HG03571 (cell line): ENCODE data around the gene LRRC15.

ENCODE experiments used
- ATAC-seq: cut with Tn5 transposase; IDR thresholded peaks from one replicate; pipeline ENCODE4 v1.9.1; 2021; ENCODE audit not compliant: unreplicated experiment

LRRC15 gene

GRCh38 chr3:194386066-194386465 lies 16.5 kb upstream of the LRRC15 start:
- ATAC-seq: no peak

- ATAC-seq: no peak
These were observed 15.0 kb upstream of the LRRC15 start for GRCh38 chr3:194384569-194385001.

- no peak for ATAC-seq
These were observed 14.6 kb upstream of the LRRC15 start for GRCh38 chr3:194384156-194384555.

- no peak for ATAC-seq
These were observed 13.9 kb upstream of the LRRC15 start for GRCh38 chr3:194383276-194383940.

- no peak for ATAC-seq
These were observed 13.3 kb upstream of the LRRC15 start for GRCh38 chr3:194382892-194383223.

GRCh38 chr3:194382196-194382891 lies 12.8 kb upstream of the LRRC15 start:
- no peak for ATAC-seq

- no peak for ATAC-seq
These were observed 11.9 kb upstream of the LRRC15 start for GRCh38 chr3:194381460-194381875.

GRCh38 chr3:194380326-194380725 lies 10.8 kb upstream of the LRRC15 start:
- no peak for ATAC-seq

GRCh38 chr3:194379651-194380050 lies 10.1 kb upstream of the LRRC15 start:
- ATAC-seq: no peak

- ATAC-seq: no peak
These were observed 9.7 kb upstream of the LRRC15 start for GRCh38 chr3:194379231-194379630.

GRCh38 chr3:194377708-194378107 lies 8.2 kb upstream of the LRRC15 start:
- no peak for ATAC-seq

- ATAC-seq: no peak
These were observed 6.7 kb upstream of the LRRC15 start for GRCh38 chr3:194376241-194376560.

- ATAC-seq: no peak
These were observed 6.1 kb upstream of the LRRC15 start for GRCh38 chr3:194375473-194376240.

GRCh38 chr3:194374935-194375334 lies 5.4 kb upstream of the LRRC15 start:
- no peak for ATAC-seq

GRCh38 chr3:194373899-194374298 lies 4.4 kb upstream of the LRRC15 start:
- ATAC-seq: no peak

- ATAC-seq: no peak
These were observed 3.5 kb upstream of the LRRC15 start for GRCh38 chr3:194373028-194373427.

GRCh38 chr3:194370753-194371152 lies 1.2 kb upstream of the LRRC15 start:
- no peak for ATAC-seq

- ATAC-seq: no peak
These were observed 625 bp downstream of the LRRC15 start for GRCh38 chr3:194368918-194369317.

GRCh38 chr3:194367992-194368841 lies 1.3 kb downstream of the LRRC15 start:
- no peak for ATAC-seq

- ATAC-seq: no peak
These were observed 3.5 kb downstream of the LRRC15 start for GRCh38 chr3:194365978-194366490.

GRCh38 chr3:194365526-194365925 lies 4.0 kb downstream of the LRRC15 start:
- no peak for ATAC-seq
